Gastrocnemius medialis (tissue), 4 donors: ENCODE data around the gene CCDC57.

Experiments
- CTCF ChIP-seq, 5 experiments: fragments of 450-650 bp in 3 of 5; fragments of 200-600 bp in 2 of 5; sonication (generic) in 2 of 5; IDR thresholded peaks in 4 of 5; conservative IDR thresholded peaks in 1 of 5; 1 replicate in 4 of 5; 2 replicates in 1 of 5; pipeline ENCODE4 v1.5.1; 2016 to 2019; ENCODE audit warnings: antibody characterized with exemption in 5 of 5, mild to moderate bottlenecking in 3 of 5, moderate library complexity in 3 of 5
- POLR2A ChIP-seq, 2 donors: fragments of 450-650 bp; IDR thresholded peaks; one replicate each; pipeline ENCODE4 v1.6.1; 2017; ENCODE audit warnings: antibody characterized with exemption in 2 of 2, mild to moderate bottlenecking in 2 of 2, moderate library complexity in 2 of 2

DNA sequence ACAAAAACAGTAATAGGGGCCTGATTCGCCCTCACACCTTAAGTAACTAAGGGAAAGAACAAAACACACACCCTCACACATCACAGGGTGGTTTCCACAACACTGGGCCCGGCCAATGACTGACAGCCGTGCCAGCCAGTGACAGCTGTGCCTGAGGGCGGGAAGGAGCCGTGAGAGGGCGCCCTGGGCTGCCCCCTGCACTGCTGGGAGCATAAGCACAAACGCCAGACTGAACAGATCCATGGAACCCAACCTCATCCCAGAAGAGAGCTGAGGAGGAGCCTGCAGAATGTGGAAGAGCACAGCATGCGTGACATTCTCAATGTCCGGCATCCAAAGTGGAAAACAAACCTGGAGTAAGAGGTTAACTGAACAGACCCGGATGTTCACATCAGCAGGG lies 44.8 kb upstream of the CCDC57 start:
- TF ChIP-seq POLR2A (IDR thresholded peaks at IDR 0.05) (no peak), CTCF (IDR thresholded peaks at IDR 0.05 in 4 of 5, conservative IDR thresholded peaks at IDR 0.05 in 1 of 5) (no peak)
